Hepatocyte (in vitro differentiated cells): ENCODE measurements around the gene ERGIC1. TPM values are rescaled to one million over a fixed set of nuclear protein-coding genes. Genes with fewer than 3 reads are reported as not detected.

ENCODE experiments used
- DNase-seq: peaks from one replicate; pipeline ENCODE4 v3.0.0-alpha.2; 2016; ENCODE audit warnings: low spot score
- H2AFZ ChIP-seq: fragments of 200-600 bp; sonication (generic); 2 replicates; pipeline ENCODE4 v1.6.0; 2016; ENCODE audit warnings: antibody characterized with exemption, mild to moderate bottlenecking
- H3K27ac ChIP-seq: fragments of 200-600 bp; sonication (generic); 2 replicates; pipeline ENCODE4 v1.5.1; 2016; ENCODE audit warnings: mild to moderate bottlenecking
- H3K27me3 ChIP-seq: fragments of 200-600 bp; sonication (generic); 2 replicates; pipeline ENCODE4 v1.6.1; 2016
- H3K36me3 ChIP-seq: fragments of 200-600 bp; sonication (generic); replicated peaks from 2 replicates; pipeline ENCODE4 v1.5.1; 2016; ENCODE audit warnings: low read depth; ENCODE audit not compliant: insufficient read depth
- H3K4me1 ChIP-seq: fragments of 200-600 bp; sonication (generic); 2 replicates; pipeline ENCODE4 v1.5.1; 2016; ENCODE audit warnings: mild to moderate bottlenecking, moderate library complexity; ENCODE audit not compliant: insufficient read depth
- H3K4me2 ChIP-seq: fragments of 200-600 bp; sonication (generic); 2 replicates; pipeline ENCODE4 v1.6.0; 2016
- H3K4me3 ChIP-seq: fragments of 200-600 bp; sonication (generic); 2 replicates; pipeline ENCODE4 v1.5.1; 2016; ENCODE audit warnings: mild to moderate bottlenecking
- H3K79me2 ChIP-seq: fragments of 200-600 bp; sonication (generic); 2 replicates; pipeline ENCODE4 v1.6.0; 2017; ENCODE audit warnings: mild to moderate bottlenecking
- H3K9me2 ChIP-seq: fragments of 200-600 bp; sonication (generic); replicated peaks from 2 replicates; pipeline ENCODE4 v1.6.0; 2017; ENCODE audit warnings: mild to moderate bottlenecking; ENCODE audit not compliant: insufficient read depth
- H3K9me3 ChIP-seq: fragments of 200-600 bp; sonication (generic); 2 replicates; pipeline ENCODE4 v1.5.1; 2016; ENCODE audit warnings: low read depth, mild to moderate bottlenecking
- H4K20me1 ChIP-seq: fragments of 200-600 bp; sonication (generic); 2 replicates; pipeline ENCODE4 v1.6.0; 2016; ENCODE audit warnings: mild to moderate bottlenecking; ENCODE audit not compliant: insufficient read depth, poor library complexity, severe bottlenecking
- CTCF ChIP-seq: fragments of 200-600 bp; sonication (generic); IDR thresholded peaks from 2 replicates; pipeline ENCODE4 v1.5.1; 2016; ENCODE audit warnings: antibody characterized with exemption, mild to moderate bottlenecking; ENCODE audit not compliant: poor library complexity
- EZH2 ChIP-seq: fragments of 200-600 bp; sonication (generic); IDR thresholded peaks from 2 replicates; pipeline ENCODE4 v1.6.1; 2016; ENCODE audit warnings: antibody characterized with exemption, mild to moderate bottlenecking, borderline replicate concordance
- EZH2phosphoT487 ChIP-seq: fragments of 200-600 bp; sonication (generic); IDR thresholded peaks from one replicate; pipeline ENCODE4 v1.6.1; 2018; ENCODE audit warnings: antibody characterized with exemption, mild to moderate bottlenecking, low read depth, moderate library complexity; ENCODE audit not compliant: unreplicated experiment, severe bottlenecking
- WGBS: methylation state at CpG from one replicate; pipeline ENCODE4 v1.1.6; 2016; ENCODE audit warnings: low lambda C conversion rate; ENCODE audit errors: missing lambda C conversion rate; 5-methylcytosine and 5-hydroxymethylcytosine counted together
- polyA plus RNA-seq: library from polyadenylated mRNA; unstranded; fragments of >200 nt; fragmentation: Nextera tagmentation; extraction: Ambion mirVana; gene quantifications from 2 replicates; pipeline ENCODE4 v1.2.1, GENCODE V29; 2016
- total RNA-seq: library from RNA; depleted of rRNA; stranded (reverse); fragments of >200 nt; gene quantifications from 2 replicates; pipeline ENCODE4 v1.2.3, GENCODE V29; 2014

Gene ERGIC1
- total and polyA plus RNA-seq, 2 experiments from 2014 or later = 39.1 to 107 TPM

- 91% methylated on average over 3 of the region's 3 CpGs for WGBS
- Histone ChIP-seq H3K4me3 (no peak overlapping the region), H2AFZ (no peak overlapping the region), H3K79me2 (peaks cover 43% of the 10 kb centered on the region), H3K36me3 (no peaks in the 10 kb centered on the region), H4K20me1 (peaks cover 3% of the 10 kb centered on the region), H3K27ac (peak overlapping the region; percentile 54), H3K4me1 (peaks cover 20% of the 10 kb centered on the region), H3K9me3 (no peaks in the 10 kb centered on the region), H3K9me2 (no peaks in the 10 kb centered on the region), H3K27me3 (no peaks in the 10 kb centered on the region), H3K4me2 (peak overlapping the region; percentile 38)
- DNase-seq = no peak
- TF ChIP-seq CTCF (no peak), EZH2 (no peak), EZH2phosphoT487 (no peak)
These were observed 39.5 kb downstream of the ERGIC1 start for GRCh38 chr5:172873513-172873912.

- Histone ChIP-seq H3K4me1 (peaks cover 13% of the 10 kb centered on the region), H3K79me2 (peaks cover 40% of the 10 kb centered on the region), H3K9me3 (no peaks in the 10 kb centered on the region), H3K9me2 (no peaks in the 10 kb centered on the region), H3K27me3 (no peaks in the 10 kb centered on the region), H3K27ac (no peak overlapping the region), H4K20me1 (peaks cover 3% of the 10 kb centered on the region), H2AFZ (no peak overlapping the region), H3K4me2 (no peak overlapping the region), H3K36me3 (no peaks in the 10 kb centered on the region), H3K4me3 (no peak overlapping the region)
- no peak for DNase-seq
- WGBS = 94% methylated on average over 8 of the region's 8 CpGs
- TF ChIP-seq CTCF (no peak), EZH2phosphoT487 (no peak), EZH2 (no peak)
These were observed 40.8 kb downstream of the ERGIC1 start for GRCh38 chr5:172874647-172875504.

GRCh38 chr5:172875505-172876279 lies 41.6 kb downstream of the ERGIC1 start:
- Histone ChIP-seq H4K20me1 (peaks cover 3% of the 10 kb centered on the region), H3K79me2 (peaks cover 42% of the 10 kb centered on the region)

More at GRCh38 chr5:172875505-172876279, 41.6 kb downstream of the ERGIC1 start:
- no peaks in the 10 kb centered on the region for H3K9me2 ChIP-seq
- H3K36me3 ChIP-seq = no peaks in the 10 kb centered on the region
- H3K4me2 ChIP-seq = no peak overlapping the region
- no peak overlapping the region for H3K27ac ChIP-seq
- TF ChIP-seq EZH2phosphoT487 = no peak
- no peak for TF ChIP-seq CTCF
- TF ChIP-seq EZH2 = no peak
- H3K4me3 ChIP-seq = no peak overlapping the region
- H3K27me3 ChIP-seq = no peaks in the 10 kb centered on the region
- no peaks in the 10 kb centered on the region for H3K9me3 ChIP-seq
- WGBS = 76% methylated on average over 7 of the region's 7 CpGs
- DNase-seq = no peak
- H3K4me1 ChIP-seq = peaks cover 13% of the 10 kb centered on the region
- H2AFZ ChIP-seq = no peak overlapping the region
